Brain microvascular endothelial cell (primary cell): ENCODE results near the gene TENM3.

ENCODE experiments used
- DNase-seq: peaks from one replicate; pipeline ENCODE4 v3.0.0-alpha.2; 2020
- H3K27ac ChIP-seq: fragments of 250-450 bp; sonication (Bioruptor Pico); 2 replicates; pipeline ENCODE4 v1.5.1; 2020; ENCODE audit warnings: mild to moderate bottlenecking, moderate library complexity
- H3K27me3 ChIP-seq: fragments of 250-450 bp; sonication (Bioruptor Pico); replicated peaks from 2 replicates; pipeline ENCODE4 v1.5.1; 2020; ENCODE audit warnings: mild to moderate bottlenecking
- H3K36me3 ChIP-seq: fragments of 250-450 bp; sonication (Bioruptor Pico); replicated peaks from 2 replicates; pipeline ENCODE4 v1.5.1; 2020; ENCODE audit warnings: mild to moderate bottlenecking
- H3K4me3 ChIP-seq: 2 replicates; pipeline ENCODE4 v1.5.1; 2011; ENCODE audit warnings: low read depth, mild to moderate bottlenecking, control low read depth, low read length, moderate library complexity
- in situ Hi-C: cut with HindIII; loops from 2 replicates; pipeline ENCODE4 v1.10.0; 2017; ENCODE audit warnings: low sequenced_read_pairs, low pct_ligation_motif_present
- TF ChIP-seq, protein P1 (sequence below): IDR thresholded peaks from 2 replicates; pipeline ENCODE4 v1.5.1; 2011; ENCODE audit warnings: low read depth, mild to moderate bottlenecking, moderate library complexity, low read length, control low read depth, inconsistent platforms; ENCODE audit errors: missing control alignments

Gene TENM3

DNA sequence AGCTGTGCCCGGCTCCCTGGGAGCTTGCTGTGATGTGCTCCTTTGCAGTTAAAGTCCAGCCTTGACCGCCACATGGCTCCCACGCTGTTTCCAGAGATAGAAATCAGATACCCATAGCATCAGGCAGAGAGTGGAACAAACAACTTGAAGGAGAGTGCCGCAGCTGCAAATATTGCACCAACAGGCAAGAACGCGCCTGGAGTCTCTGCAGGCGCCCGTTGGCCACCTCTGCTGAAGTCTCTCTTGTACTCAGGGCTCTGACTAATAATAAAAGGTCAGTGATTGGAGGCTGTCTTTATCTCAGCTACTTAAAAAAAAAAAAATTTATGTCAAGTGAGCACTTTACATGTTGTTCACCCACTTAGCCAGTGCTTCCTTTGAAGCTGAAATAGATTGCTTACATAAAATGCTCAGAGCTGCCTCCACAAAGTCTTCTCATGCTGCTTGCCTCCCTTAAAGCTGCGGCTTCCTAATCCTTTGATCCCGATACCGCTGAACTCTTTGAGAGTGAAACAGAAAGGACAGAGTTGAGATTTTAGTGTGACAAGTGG is 30.9 kb upstream of the TENM3 start:
- TF ChIP-seq, protein P1, sequence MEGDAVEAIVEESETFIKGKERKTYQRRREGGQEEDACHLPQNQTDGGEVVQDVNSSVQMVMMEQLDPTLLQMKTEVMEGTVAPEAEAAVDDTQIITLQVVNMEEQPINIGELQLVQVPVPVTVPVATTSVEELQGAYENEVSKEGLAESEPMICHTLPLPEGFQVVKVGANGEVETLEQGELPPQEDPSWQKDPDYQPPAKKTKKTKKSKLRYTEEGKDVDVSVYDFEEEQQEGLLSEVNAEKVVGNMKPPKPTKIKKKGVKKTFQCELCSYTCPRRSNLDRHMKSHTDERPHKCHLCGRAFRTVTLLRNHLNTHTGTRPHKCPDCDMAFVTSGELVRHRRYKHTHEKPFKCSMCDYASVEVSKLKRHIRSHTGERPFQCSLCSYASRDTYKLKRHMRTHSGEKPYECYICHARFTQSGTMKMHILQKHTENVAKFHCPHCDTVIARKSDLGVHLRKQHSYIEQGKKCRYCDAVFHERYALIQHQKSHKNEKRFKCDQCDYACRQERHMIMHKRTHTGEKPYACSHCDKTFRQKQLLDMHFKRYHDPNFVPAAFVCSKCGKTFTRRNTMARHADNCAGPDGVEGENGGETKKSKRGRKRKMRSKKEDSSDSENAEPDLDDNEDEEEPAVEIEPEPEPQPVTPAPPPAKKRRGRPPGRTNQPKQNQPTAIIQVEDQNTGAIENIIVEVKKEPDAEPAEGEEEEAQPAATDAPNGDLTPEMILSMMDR: no peak
- DNase-seq: peak; percentile 71
- H3K36me3 ChIP-seq: no peaks in the 10 kb centered on the region
- in situ Hi-C loops: no loop called here
- H3K4me3 ChIP-seq: peak overlapping the region; percentile 3
- H3K27me3 ChIP-seq: no peaks in the 10 kb centered on the region
- H3K27ac ChIP-seq: peak overlapping the region; percentile 37

DNA sequence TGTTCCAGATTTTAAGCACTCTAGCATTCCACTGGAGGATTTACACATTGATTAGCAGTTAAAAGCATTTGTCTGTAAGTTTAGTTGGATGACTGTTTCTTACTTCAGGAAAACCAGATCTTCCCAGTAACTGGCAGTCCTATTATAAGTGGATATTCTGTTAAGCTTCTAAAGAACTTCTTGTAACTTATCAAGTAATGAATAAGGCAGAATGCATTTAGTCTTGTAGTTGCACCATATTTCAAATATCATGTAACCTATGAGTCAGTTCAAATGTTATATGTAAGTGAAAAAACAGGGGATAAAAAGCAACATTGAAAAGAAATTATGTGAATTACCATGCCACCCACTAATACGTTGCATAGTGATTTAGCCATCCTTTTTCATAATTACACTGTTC is 30.2 kb upstream of the TENM3 start:
- TF ChIP-seq, protein P1: no peak
- no peak for DNase-seq
- Histone ChIP-seq H3K36me3 (no peaks in the 10 kb centered on the region), H3K4me3 (no peak overlapping the region), H3K27ac (peak overlapping the region; percentile 37), H3K27me3 (no peaks in the 10 kb centered on the region)
- in situ Hi-C loops: no loop called here

DNA sequence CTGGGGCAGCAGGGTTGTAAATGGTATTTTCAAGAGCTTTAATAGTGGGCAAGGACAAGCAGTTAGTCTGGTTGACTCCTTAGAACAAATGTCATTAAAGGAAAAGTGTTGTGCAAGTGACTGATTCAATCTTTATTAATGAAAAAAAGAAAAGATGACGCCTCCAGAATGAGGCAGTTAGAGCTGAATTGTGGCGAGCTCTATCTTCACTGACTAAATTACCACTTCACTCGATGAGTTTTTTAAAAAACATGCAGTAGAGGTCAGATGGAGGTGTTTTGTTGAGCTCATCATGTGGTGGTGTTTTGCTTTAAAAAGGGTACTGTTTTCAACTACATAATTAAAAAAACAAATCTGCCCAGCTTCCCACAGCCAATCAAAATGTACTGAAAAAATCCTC is 28.1 kb upstream of the TENM3 start:
- no peak for DNase-seq
- no peaks in the 10 kb centered on the region for H3K36me3 ChIP-seq
- H3K27me3 ChIP-seq: no peaks in the 10 kb centered on the region
- TF ChIP-seq, protein P1: no peak
- H3K27ac ChIP-seq: no peak overlapping the region
- H3K4me3 ChIP-seq: no peak overlapping the region
- in situ Hi-C loops: no loop called here

DNA sequence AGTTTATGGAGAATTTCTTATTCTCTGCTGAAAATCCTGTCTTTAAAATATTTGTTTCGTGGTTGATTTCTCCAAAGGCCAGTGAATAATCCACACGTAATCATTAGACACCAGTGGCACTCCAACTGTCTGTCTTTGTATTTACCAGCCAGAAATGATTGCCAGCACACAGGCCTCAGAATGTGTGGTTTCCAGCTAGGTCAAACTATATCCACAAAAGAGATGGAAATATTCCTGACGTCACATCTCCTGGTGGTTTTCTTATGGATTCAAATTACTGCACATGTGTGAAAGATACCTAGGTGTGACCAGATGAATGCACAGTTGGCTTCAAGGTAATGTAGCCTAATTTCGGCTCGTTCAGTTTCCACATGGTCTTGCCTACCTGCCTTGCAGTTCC is 27.2 kb upstream of the TENM3 start:
- in situ Hi-C loops: no loop called here
- Histone ChIP-seq H3K36me3 (no peaks in the 10 kb centered on the region), H3K4me3 (no peak overlapping the region), H3K27ac (no peak overlapping the region), H3K27me3 (no peaks in the 10 kb centered on the region)
- DNase-seq: no peak
- TF ChIP-seq, protein P1: no peak

DNA sequence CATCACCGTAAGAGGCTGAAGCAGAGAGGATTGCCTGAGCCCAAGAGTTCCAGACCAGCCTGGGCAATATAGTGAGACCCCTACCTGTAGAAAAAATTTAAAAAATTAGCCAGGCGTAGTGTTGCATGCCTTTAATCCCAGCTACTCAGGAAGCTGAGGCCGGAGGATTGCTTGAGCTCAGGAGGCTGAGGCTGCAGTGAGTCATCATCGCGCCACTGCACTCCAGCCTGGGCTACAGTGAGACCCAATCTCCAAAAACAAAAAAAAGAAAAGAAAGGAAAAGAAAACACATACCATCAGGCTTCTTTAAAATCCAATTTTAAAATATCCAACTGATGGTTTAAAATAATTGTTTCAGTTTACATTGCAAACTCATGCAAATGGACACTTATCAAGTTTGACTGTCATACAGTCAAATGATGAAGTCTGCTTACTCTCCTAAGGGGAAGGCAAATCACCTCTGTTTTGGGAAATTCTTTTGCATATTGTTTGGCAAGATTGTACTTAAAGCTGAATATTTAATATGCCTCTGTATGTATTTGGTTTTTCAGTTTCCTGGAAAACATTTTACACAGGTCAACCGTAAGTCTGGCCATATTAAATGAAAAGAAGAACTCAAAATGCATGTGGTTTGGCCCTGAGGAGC is 23.7 kb upstream of the TENM3 start:
- in situ Hi-C loops: no loop called here
- Histone ChIP-seq H3K4me3 (no peak overlapping the region), H3K27me3 (no peaks in the 10 kb centered on the region), H3K27ac (no peak overlapping the region), H3K36me3 (no peaks in the 10 kb centered on the region)
- TF ChIP-seq, protein P1: no peak
- DNase-seq: peak; percentile 59

DNA sequence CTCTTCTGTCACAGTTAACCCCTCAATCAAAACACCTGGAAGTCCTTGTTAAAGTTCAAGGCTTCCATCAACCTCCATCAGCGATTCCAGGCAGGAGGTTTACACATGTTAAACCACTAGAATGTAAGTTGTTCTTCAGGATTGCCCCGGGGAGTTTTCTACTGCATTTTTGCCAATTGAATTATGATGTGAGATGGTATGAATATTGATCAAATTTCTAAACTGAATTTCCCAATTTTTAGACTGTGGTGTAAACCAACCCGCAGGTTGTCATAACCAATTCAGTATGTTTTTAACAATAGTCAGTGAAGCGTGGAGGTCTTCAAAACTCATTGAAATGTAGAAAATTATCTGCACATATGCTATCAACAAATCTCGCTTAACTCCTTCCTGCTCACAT is 21.2 kb upstream of the TENM3 start:
- no peaks in the 10 kb centered on the region for H3K36me3 ChIP-seq
- in situ Hi-C loops: no loop called here
- TF ChIP-seq, protein P1: no peak
- H3K27me3 ChIP-seq: no peaks in the 10 kb centered on the region
- no peak overlapping the region for H3K27ac ChIP-seq
- no peak overlapping the region for H3K4me3 ChIP-seq
- no peak for DNase-seq
